ACC112 (cell line): ENCODE measurements around the gene SERTM2.

Experiments used
- H2AFZ ChIP-seq: fragments of 200-600 bp; sonication (generic); one replicate; pipeline ENCODE4 v1.6.0; 2017; ENCODE audit warnings: antibody characterized with exemption, low read length; ENCODE audit not compliant: unreplicated experiment
- H3K27ac ChIP-seq: fragments of 200-600 bp; sonication (generic); 2 replicates; pipeline ENCODE4 v1.5.1; 2014; ENCODE audit warnings: low read depth, mild to moderate bottlenecking, antibody characterized with exemption, low read length, moderate library complexity
- H3K27me3 ChIP-seq: fragments of 200-600 bp; sonication (generic); 2 replicates; pipeline ENCODE4 v1.6.1; 2014; ENCODE audit warnings: mild to moderate bottlenecking, antibody characterized with exemption, low read length, moderate library complexity, mixed read lengths; ENCODE audit not compliant: insufficient read depth
- H3K36me3 ChIP-seq: fragments of 200-600 bp; sonication (generic); 2 replicates; pipeline ENCODE4 v1.6.1; 2016; ENCODE audit warnings: mild to moderate bottlenecking, antibody characterized with exemption, low read length, moderate library complexity, mixed read lengths; ENCODE audit not compliant: insufficient read depth
- H3K4me1 ChIP-seq: fragments of 200-600 bp; sonication (generic); one replicate; pipeline ENCODE4 v1.6.1; 2016; ENCODE audit warnings: low read length, mixed read lengths; ENCODE audit not compliant: insufficient read depth, unreplicated experiment, control insufficient read depth
- H3K4me3 ChIP-seq: fragments of 200-600 bp; sonication (generic); 2 replicates; pipeline ENCODE4 v1.5.1; 2014; ENCODE audit warnings: mild to moderate bottlenecking, low read depth, low read length
- H3K79me2 ChIP-seq: fragments of 200-600 bp; sonication (generic); one replicate; pipeline ENCODE4 v1.6.0; 2016; ENCODE audit warnings: low read length; ENCODE audit not compliant: control insufficient read depth, unreplicated experiment, insufficient read depth

SERTM2 gene

GRCh38 chrX:111511477-111511876, at the start of gene SERTM2:
TSS of gene SERTM2 (plus strand) at chrX:111511645. CDS start at chrX:111518858, 7,213 bp downstream.
- Histone ChIP-seq H3K27me3 (no peaks in the 10 kb centered on the region), H3K27ac (no peak within 1 kb of the TSS), H2AFZ (no peak within 1 kb of the TSS), H3K4me1 (no peaks in the 10 kb centered on the region), H3K79me2 (no peaks in the 10 kb centered on the region), H3K4me3 (no peak within 1 kb of the TSS), H3K36me3 (no peaks in the 10 kb centered on the region)

DNA sequence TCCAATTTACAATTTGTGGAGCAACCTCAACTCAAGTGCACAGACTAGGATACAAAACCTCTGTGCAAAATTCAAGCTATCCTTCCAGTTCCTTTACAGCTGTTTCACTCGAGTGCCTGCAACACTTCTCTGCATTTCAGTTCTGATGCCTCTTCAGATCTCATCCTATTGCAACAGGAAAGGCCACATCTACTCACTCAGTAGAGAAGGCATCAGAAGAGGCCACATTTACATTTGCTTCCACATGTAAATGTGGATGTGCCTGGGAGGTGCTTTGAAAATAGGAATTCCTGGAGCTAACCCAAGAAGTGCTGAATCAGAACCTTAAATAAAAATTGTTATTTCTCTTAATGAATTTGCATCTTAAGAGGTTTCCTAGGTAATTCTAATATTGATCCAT, 45.8 kb upstream of the SERTM2 start:
- no peak overlapping the region for H3K27ac ChIP-seq
- no peaks in the 10 kb centered on the region for H3K4me1 ChIP-seq
- no peak overlapping the region for H3K4me3 ChIP-seq
- H3K36me3 ChIP-seq = no peaks in the 10 kb centered on the region
- H3K27me3 ChIP-seq = no peaks in the 10 kb centered on the region
- no peaks in the 10 kb centered on the region for H3K79me2 ChIP-seq
- H2AFZ ChIP-seq = no peak overlapping the region

GRCh38 chrX:111467896-111468295, 43.5 kb upstream of the SERTM2 start:
- Histone ChIP-seq H3K36me3 (no peaks in the 10 kb centered on the region), H3K4me3 (no peak overlapping the region), H3K79me2 (no peaks in the 10 kb centered on the region), H3K27me3 (no peaks in the 10 kb centered on the region), H3K4me1 (no peaks in the 10 kb centered on the region), H3K27ac (no peak overlapping the region), H2AFZ (no peak overlapping the region)

DNA sequence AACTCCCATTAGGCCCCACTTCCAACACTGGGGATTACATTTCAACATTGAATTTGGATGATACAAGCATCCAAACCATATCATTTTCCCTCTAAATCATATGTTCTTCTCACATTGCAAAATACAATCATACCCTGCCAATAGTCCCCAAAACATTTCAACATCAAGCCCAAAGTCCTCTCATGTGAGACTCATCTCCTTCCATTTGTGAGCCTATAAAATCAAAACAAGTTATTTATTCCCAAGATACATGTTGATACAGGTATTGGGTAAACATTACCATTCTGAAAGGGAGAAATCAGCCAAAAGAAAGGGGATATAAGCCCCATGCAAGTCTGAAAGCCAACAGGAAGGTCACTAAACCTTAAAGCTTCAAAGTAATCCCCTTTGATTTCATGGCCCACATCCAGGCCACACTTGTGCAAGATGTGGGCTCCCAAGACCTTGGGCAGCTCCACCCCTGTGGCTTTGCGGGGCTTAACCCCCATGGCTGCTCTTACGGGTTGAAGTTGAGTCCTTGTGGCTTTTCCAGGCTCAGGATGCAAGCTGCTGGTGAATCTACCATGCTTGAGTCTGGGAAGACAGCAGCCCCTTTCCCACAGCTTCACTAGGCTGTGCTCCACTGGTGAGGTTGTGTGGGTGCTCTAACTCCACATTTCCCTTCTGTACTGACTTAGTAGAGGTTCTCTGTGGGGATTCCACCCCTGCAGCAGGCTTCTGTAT, 40.6 kb upstream of the SERTM2 start:
- Histone ChIP-seq H3K27me3 (no peaks in the 10 kb centered on the region), H3K4me3 (no peak overlapping the region), H3K36me3 (no peaks in the 10 kb centered on the region)

GRCh38 chrX:111481896-111482295, 29.5 kb upstream of the SERTM2 start:
- Histone ChIP-seq H3K36me3 (no peaks in the 10 kb centered on the region), H3K27ac (no peak overlapping the region), H2AFZ (no peak overlapping the region), H3K4me1 (no peaks in the 10 kb centered on the region), H3K27me3 (no peaks in the 10 kb centered on the region), H3K79me2 (no peaks in the 10 kb centered on the region), H3K4me3 (no peak overlapping the region)

More for the DNA sequence above, 40.6 kb upstream of the SERTM2 start:
- H3K4me1 ChIP-seq = no peaks in the 10 kb centered on the region
- no peak overlapping the region for H3K27ac ChIP-seq
- no peak overlapping the region for H2AFZ ChIP-seq
- H3K79me2 ChIP-seq = no peaks in the 10 kb centered on the region

GRCh38 chrX:111483135-111483534, 28.3 kb upstream of the SERTM2 start:
- Histone ChIP-seq H3K27ac (no peak overlapping the region), H3K27me3 (no peaks in the 10 kb centered on the region), H3K4me1 (no peaks in the 10 kb centered on the region), H3K4me3 (no peak overlapping the region), H2AFZ (no peak overlapping the region), H3K36me3 (no peaks in the 10 kb centered on the region), H3K79me2 (no peaks in the 10 kb centered on the region)

- Histone ChIP-seq H3K4me3 (no peak overlapping the region), H3K4me1 (no peaks in the 10 kb centered on the region), H2AFZ (no peak overlapping the region), H3K79me2 (no peaks in the 10 kb centered on the region), H3K27ac (no peak overlapping the region), H3K27me3 (no peaks in the 10 kb centered on the region), H3K36me3 (no peaks in the 10 kb centered on the region)
Observed at GRCh38 chrX:111483881-111484280, 27.6 kb upstream of the SERTM2 start.

DNA sequence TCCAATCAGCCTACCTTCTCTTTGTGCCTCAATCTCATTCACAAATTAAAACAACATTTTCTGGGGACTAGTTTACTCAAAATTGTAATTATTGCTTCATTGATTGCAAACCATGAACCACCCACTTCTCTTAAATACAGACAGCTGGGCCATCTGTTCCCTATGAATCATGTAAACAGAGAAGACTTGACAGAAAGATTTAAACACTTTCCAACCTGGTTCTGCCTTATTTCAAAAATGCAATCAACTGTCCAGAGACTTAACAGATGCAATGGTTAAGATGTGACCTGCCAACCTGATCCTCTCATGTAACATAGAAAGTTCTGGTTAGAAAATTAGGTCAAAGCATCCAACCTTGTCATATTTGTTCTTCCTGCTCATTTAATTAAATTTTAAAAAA, 20.8 kb upstream of the SERTM2 start:
- Histone ChIP-seq H3K79me2 (no peaks in the 10 kb centered on the region), H2AFZ (no peak overlapping the region), H3K4me1 (no peaks in the 10 kb centered on the region), H3K4me3 (no peak overlapping the region), H3K36me3 (no peaks in the 10 kb centered on the region), H3K27ac (no peak overlapping the region), H3K27me3 (no peaks in the 10 kb centered on the region)

- Histone ChIP-seq H2AFZ (no peak overlapping the region), H3K4me1 (no peaks in the 10 kb centered on the region), H3K79me2 (no peaks in the 10 kb centered on the region), H3K27me3 (no peaks in the 10 kb centered on the region), H3K36me3 (no peaks in the 10 kb centered on the region), H3K27ac (no peak overlapping the region), H3K4me3 (no peak overlapping the region)
Observed at GRCh38 chrX:111492085-111492484, 19.4 kb upstream of the SERTM2 start.

GRCh38 chrX:111498538-111499103, 12.8 kb upstream of the SERTM2 start:
- Histone ChIP-seq H3K79me2 (no peaks in the 10 kb centered on the region), H2AFZ (no peak overlapping the region), H3K27ac (no peak overlapping the region), H3K27me3 (no peaks in the 10 kb centered on the region), H3K36me3 (no peaks in the 10 kb centered on the region), H3K4me3 (no peak overlapping the region), H3K4me1 (no peaks in the 10 kb centered on the region)

DNA sequence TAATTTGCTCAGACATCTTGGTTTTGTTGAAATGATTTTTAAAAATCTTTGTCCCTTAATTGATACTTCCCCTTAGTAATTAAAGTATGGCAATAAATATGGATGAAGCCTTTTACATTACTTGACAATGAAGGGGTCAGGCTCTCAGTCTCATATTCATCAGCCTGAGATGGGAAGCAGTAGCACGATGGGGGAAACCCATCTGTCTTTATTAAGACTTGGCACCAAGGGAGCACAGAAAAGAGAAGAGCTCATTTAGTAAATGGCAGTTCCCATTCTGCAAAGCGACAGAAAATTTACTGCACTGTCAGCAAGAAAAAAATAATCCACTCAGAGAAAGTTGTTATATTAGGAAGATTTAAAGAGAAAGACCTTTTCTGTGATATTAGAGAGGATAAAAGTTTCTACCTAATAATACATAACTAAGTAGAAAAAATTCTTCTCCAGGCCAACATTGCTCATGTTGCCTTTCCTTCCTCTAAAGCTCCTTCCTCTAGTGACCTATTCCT, 7.9 kb upstream of the SERTM2 start:
- H3K36me3 ChIP-seq = no peaks in the 10 kb centered on the region
- H2AFZ ChIP-seq = no peak overlapping the region
- H3K4me1 ChIP-seq = no peaks in the 10 kb centered on the region
- H3K4me3 ChIP-seq = no peak overlapping the region
- no peak overlapping the region for H3K27ac ChIP-seq
- no peaks in the 10 kb centered on the region for H3K79me2 ChIP-seq
- no peaks in the 10 kb centered on the region for H3K27me3 ChIP-seq
